SK-N-SH (cell line): ENCODE measurements around the gene OAF.

ENCODE experiments used
- GABPA ChIP-seq: IDR thresholded peaks from 2 replicates; pipeline ENCODE4 v1.4.0; 2012; ENCODE audit warnings: low read depth, mild to moderate bottlenecking
- JUND ChIP-seq: IDR thresholded peaks from 2 replicates; pipeline ENCODE4 v1.4.0; 2012
- NRF1 ChIP-seq: IDR thresholded peaks from 2 replicates; pipeline ENCODE4 v1.6.1; 2012; ENCODE audit warnings: low read depth, mild to moderate bottlenecking, low read length
- RXRA ChIP-seq: IDR thresholded peaks from 2 replicates; pipeline ENCODE4 v1.4.0; 2012; ENCODE audit warnings: low read depth, mild to moderate bottlenecking, borderline replicate concordance
- SIN3A ChIP-seq: IDR thresholded peaks from 2 replicates; pipeline ENCODE4 v1.6.1; 2012; ENCODE audit warnings: low read depth, mild to moderate bottlenecking, low read length, moderate library complexity, borderline replicate concordance
- SMC3 ChIP-seq: IDR thresholded peaks from 2 replicates; pipeline ENCODE4 v1.6.1; 2012; ENCODE audit warnings: low read depth, low read length, improper control_type of control experiment
- TAF1 ChIP-seq: IDR thresholded peaks from 2 replicates; pipeline ENCODE4 v1.6.1; 2012; ENCODE audit warnings: low read depth, mild to moderate bottlenecking, low read length, moderate library complexity, borderline replicate concordance
- TF ChIP-seq, protein P1 (sequence below): fragments of 200-600 bp; sonication (generic); IDR thresholded peaks from 2 replicates; pipeline ENCODE4 v1.6.1; 2017; ENCODE audit warnings: antibody characterized with exemption, mild to moderate bottlenecking, moderate library complexity
- TF ChIP-seq, protein P2 (sequence below): IDR thresholded peaks from 2 replicates; pipeline ENCODE4 v1.4.0; 2012; ENCODE audit warnings: low read depth
- TF ChIP-seq, protein P3 (sequence below): fragments of 150-350 bp; IDR thresholded peaks from 2 replicates; pipeline ENCODE4 v1.6.1; 2017; ENCODE audit warnings: antibody characterized with exemption, low read length, low read depth, borderline replicate concordance

DNA sequence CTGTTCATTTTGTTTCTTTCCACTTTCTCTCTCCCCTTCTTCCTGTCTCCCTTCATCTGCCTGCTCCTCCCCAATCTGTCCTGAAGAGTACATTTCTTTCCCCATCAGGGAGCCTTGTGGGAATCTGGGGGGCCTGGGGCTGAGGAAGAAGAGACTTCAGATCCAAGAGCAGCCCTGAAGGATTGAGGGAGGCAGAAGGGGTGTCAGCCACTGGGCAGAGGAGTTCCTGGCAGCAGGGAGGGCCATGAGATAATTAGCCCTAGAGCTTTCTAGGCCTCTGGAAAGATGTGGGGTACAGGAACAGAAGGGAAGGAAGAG lies 24.4 kb upstream of the OAF start:
- TF ChIP-seq, protein P1, sequence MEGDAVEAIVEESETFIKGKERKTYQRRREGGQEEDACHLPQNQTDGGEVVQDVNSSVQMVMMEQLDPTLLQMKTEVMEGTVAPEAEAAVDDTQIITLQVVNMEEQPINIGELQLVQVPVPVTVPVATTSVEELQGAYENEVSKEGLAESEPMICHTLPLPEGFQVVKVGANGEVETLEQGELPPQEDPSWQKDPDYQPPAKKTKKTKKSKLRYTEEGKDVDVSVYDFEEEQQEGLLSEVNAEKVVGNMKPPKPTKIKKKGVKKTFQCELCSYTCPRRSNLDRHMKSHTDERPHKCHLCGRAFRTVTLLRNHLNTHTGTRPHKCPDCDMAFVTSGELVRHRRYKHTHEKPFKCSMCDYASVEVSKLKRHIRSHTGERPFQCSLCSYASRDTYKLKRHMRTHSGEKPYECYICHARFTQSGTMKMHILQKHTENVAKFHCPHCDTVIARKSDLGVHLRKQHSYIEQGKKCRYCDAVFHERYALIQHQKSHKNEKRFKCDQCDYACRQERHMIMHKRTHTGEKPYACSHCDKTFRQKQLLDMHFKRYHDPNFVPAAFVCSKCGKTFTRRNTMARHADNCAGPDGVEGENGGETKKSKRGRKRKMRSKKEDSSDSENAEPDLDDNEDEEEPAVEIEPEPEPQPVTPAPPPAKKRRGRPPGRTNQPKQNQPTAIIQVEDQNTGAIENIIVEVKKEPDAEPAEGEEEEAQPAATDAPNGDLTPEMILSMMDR, result no peak
- TF ChIP-seq SIN3A (no peak), RXRA (no peak), GABPA (no peak), TAF1 (no peak), NRF1 (no peak), SMC3 (no peak), JUND (no peak)
- TF ChIP-seq, protein P2, sequence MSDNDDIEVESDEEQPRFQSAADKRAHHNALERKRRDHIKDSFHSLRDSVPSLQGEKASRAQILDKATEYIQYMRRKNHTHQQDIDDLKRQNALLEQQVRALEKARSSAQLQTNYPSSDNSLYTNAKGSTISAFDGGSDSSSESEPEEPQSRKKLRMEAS, result no peak
- TF ChIP-seq, protein P3, sequence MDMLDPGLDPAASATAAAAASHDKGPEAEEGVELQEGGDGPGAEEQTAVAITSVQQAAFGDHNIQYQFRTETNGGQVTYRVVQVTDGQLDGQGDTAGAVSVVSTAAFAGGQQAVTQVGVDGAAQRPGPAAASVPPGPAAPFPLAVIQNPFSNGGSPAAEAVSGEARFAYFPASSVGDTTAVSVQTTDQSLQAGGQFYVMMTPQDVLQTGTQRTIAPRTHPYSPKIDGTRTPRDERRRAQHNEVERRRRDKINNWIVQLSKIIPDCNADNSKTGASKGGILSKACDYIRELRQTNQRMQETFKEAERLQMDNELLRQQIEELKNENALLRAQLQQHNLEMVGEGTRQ, result no peak
